Ishikawa (cell line): ENCODE data around the gene CHN2.

Source experiments
- CEBPB ChIP-seq: IDR thresholded peaks from 2 replicates; pipeline ENCODE4 v1.6.1; 2012
- CREB1 ChIP-seq: IDR thresholded peaks from 2 replicates; pipeline ENCODE4 v1.6.1; 2012; ENCODE audit warnings: low read depth
- EGR1 ChIP-seq: IDR thresholded peaks from 2 replicates; pipeline ENCODE4 v1.6.1; 2012
- EP300 ChIP-seq: IDR thresholded peaks from 2 replicates; pipeline ENCODE4 v1.6.1; 2012; ENCODE audit warnings: borderline replicate concordance
- FOXM1 ChIP-seq: IDR thresholded peaks from 2 replicates; pipeline ENCODE4 v1.6.1; 2012; ENCODE audit warnings: low read depth, borderline replicate concordance
- NFIC ChIP-seq: IDR thresholded peaks from 2 replicates; pipeline ENCODE4 v1.6.1; 2012
- RAD21 ChIP-seq: IDR thresholded peaks from 2 replicates; pipeline ENCODE4 v1.6.1; 2012; ENCODE audit warnings: low read depth
- TAF1 ChIP-seq: IDR thresholded peaks from 2 replicates; pipeline ENCODE4 v1.6.1; 2012; ENCODE audit warnings: low read depth, mild to moderate bottlenecking
- TCF12 ChIP-seq: IDR thresholded peaks from 2 replicates; pipeline ENCODE4 v1.6.1; 2012; ENCODE audit warnings: low read depth
- TEAD4 ChIP-seq: IDR thresholded peaks from 2 replicates; pipeline ENCODE4 v1.6.1; 2012
- YY1 ChIP-seq: IDR thresholded peaks from 2 replicates; pipeline ENCODE4 v1.6.1; 2012; ENCODE audit warnings: low read depth
- ZBTB7A ChIP-seq: IDR thresholded peaks from 2 replicates; pipeline ENCODE4 v1.6.1; 2012; ENCODE audit warnings: low read depth
- TF ChIP-seq, protein P1 (sequence below): IDR thresholded peaks from 2 replicates; pipeline ENCODE4 v1.6.1; 2012
- TF ChIP-seq, protein P2 (sequence below): IDR thresholded peaks from 2 replicates; pipeline ENCODE4 v1.6.1; 2012; ENCODE audit warnings: low read depth, mild to moderate bottlenecking
- TF ChIP-seq, protein P3 (sequence below): IDR thresholded peaks from 2 replicates; pipeline ENCODE4 v1.6.1; 2012

CHN2 gene

DNA sequence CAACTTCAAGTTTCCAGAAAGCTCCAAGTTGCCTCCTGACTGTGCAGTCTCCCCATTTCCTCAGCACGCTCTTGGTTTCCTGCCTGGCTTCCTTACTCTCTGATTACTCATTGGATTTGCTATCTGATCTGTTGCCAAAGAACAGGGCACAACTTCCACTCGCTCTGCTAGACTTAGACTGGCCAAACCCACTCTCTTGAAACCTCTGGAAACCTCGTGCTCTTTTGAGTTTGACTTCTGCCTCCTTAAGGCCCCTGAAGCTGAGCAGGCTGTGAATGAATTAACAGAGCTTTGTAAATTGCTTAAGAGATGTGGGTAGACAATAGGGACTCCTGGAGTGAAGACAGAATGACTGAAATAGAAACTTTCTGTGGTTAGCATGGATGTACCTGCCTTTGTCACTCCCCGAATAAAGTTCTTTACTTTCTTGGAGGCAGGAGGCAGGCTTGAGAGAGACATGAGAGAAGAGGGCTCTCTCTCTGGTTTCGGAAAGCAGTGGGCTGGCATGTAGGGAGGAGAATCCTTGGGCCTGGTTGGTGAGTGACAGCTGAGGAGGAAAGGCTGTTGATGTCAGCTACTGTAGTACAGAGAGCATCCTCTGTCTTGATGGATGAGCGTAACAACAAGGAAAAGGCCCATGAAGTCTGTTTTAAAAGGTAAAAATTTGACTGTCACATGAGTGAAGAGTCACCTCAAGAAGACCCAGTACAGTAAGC, 70.8 kb downstream of the CHN2 start:
- TF ChIP-seq, protein P1, sequence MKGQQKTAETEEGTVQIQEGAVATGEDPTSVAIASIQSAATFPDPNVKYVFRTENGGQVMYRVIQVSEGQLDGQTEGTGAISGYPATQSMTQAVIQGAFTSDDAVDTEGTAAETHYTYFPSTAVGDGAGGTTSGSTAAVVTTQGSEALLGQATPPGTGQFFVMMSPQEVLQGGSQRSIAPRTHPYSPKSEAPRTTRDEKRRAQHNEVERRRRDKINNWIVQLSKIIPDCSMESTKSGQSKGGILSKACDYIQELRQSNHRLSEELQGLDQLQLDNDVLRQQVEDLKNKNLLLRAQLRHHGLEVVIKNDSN, result no peak
- no peak for TF ChIP-seq EGR1
- TF ChIP-seq TEAD4, result no peak
- TF ChIP-seq YY1, result no peak
- TF ChIP-seq TAF1, result no peak
- TF ChIP-seq, protein P2, sequence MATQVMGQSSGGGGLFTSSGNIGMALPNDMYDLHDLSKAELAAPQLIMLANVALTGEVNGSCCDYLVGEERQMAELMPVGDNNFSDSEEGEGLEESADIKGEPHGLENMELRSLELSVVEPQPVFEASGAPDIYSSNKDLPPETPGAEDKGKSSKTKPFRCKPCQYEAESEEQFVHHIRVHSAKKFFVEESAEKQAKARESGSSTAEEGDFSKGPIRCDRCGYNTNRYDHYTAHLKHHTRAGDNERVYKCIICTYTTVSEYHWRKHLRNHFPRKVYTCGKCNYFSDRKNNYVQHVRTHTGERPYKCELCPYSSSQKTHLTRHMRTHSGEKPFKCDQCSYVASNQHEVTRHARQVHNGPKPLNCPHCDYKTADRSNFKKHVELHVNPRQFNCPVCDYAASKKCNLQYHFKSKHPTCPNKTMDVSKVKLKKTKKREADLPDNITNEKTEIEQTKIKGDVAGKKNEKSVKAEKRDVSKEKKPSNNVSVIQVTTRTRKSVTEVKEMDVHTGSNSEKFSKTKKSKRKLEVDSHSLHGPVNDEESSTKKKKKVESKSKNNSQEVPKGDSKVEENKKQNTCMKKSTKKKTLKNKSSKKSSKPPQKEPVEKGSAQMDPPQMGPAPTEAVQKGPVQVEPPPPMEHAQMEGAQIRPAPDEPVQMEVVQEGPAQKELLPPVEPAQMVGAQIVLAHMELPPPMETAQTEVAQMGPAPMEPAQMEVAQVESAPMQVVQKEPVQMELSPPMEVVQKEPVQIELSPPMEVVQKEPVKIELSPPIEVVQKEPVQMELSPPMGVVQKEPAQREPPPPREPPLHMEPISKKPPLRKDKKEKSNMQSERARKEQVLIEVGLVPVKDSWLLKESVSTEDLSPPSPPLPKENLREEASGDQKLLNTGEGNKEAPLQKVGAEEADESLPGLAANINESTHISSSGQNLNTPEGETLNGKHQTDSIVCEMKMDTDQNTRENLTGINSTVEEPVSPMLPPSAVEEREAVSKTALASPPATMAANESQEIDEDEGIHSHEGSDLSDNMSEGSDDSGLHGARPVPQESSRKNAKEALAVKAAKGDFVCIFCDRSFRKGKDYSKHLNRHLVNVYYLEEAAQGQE, result no peak
- TF ChIP-seq NFIC, result no peak
- TF ChIP-seq ZBTB7A, result no peak
- TF ChIP-seq, protein P3, sequence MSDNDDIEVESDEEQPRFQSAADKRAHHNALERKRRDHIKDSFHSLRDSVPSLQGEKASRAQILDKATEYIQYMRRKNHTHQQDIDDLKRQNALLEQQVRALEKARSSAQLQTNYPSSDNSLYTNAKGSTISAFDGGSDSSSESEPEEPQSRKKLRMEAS, result no peak
- TF ChIP-seq FOXM1, result no peak
- TF ChIP-seq CEBPB, result no peak
- no peak for TF ChIP-seq EP300
- no peak for TF ChIP-seq CREB1
- TF ChIP-seq RAD21, result no peak
- TF ChIP-seq TCF12, result no peak

DNA sequence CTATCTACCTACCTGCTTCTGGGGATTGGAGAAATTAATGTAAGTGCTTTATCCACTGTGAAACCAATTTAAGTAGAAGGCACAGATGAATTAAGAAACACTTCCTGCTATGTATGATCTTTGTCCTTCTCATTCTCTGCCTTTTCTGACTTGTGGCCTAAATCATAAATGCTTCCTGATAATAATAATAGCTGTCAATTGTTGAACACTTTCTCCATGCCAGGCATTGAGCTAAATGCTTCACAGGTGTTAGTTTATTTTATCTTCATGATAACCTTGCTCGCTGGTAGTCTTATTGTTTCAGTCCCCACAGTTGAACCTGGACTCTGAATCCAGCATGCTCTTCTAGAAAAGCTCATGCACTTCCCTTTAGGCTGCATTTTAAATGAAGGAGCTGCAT, 75.4 kb downstream of the CHN2 start:
- TF ChIP-seq EP300 (no peak), FOXM1 (no peak), EGR1 (no peak), TCF12 (no peak), RAD21 (no peak), ZBTB7A (no peak), NFIC (no peak), CEBPB (no peak), TAF1 (no peak), YY1 (no peak), TEAD4 (no peak)
- TF ChIP-seq, protein P2, result no peak
- TF ChIP-seq, protein P1, result no peak
- TF ChIP-seq, protein P3, result no peak

DNA sequence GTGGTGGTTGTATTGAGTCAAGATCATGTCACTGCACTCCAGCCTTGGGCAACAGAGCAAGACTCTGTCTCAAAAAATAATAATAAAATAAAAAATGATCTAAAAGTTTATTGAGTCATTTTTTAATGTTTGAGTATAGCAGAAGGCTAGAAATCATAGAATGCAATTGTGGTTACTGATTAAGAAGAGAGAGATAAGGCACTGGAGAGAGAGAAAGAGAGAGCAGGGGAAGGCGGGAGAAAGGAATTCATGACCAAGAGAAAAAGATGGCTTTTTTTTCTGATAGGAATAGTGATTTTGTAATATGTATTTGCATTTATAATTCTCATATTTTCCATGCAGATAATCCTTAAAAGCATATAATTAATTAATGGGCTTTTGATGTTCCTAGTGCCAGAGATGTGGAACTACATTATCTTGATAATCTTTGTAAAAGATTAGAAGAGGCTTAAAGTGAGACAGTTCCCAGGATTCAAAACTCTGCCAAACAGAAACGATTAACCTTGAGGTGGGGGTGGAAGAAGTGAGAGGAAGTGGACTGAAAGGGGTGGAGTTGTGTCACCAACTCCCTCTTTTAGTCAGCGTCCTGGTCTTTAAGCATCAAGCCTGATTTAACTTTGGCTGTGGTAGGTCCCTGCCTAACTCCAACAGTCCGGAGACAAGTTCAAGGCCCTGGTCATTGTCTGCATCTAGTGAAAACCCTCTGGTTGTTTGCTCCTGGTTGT, 76.2 kb downstream of the CHN2 start:
- TF ChIP-seq, protein P1, result no peak
- TF ChIP-seq TCF12 (no peak), CREB1 (no peak)
- TF ChIP-seq, protein P2, result no peak

DNA sequence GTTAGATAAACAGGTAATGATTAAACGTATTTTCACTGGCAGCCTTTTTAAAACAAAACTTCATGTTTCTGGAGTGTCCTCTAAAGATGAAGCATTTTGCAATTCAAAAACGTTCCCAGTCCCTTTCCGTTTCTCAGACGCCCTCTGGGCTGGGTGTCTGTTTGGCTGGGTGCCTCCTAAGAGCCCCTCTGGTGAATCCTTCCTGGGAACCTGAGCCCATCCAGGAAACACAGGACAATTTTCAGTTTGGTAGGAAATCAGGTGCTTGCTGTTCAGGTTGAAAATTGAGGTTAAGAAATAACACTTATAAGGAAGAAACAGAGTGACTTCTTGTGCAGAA, 76.7 kb downstream of the CHN2 start:
- TF ChIP-seq NFIC (no peak), TCF12 (no peak), TAF1 (no peak), FOXM1 (no peak), ZBTB7A (no peak), EGR1 (no peak), CREB1 (no peak)
- TF ChIP-seq, protein P3, result no peak
- TF ChIP-seq, protein P1, result no peak
